Mucosa of rectum (tissue), 2 donors: ENCODE results near the gene OR51G2.

Experiments
- H3K27ac ChIP-seq, 2 donors: one replicate each; pipeline ENCODE4 v1.7.0; 2013; ENCODE audit warnings: inconsistent platforms in 2 of 2, low read depth in 2 of 2, low read length in 2 of 2
- H3K27me3 ChIP-seq, 2 donors: one replicate each; pipeline ENCODE4 v1.7.0; 2013; ENCODE audit warnings: low read length in 2 of 2; ENCODE audit not compliant: control insufficient read depth in 2 of 2, insufficient read depth in 2 of 2
- H3K36me3 ChIP-seq, 2 donors: one replicate each; pipeline ENCODE4 v1.7.0; 2013; ENCODE audit warnings: low read length in 2 of 2; ENCODE audit not compliant: control insufficient read depth in 2 of 2, insufficient read depth in 2 of 2
- H3K4me1 ChIP-seq, 2 donors: one replicate each; pipeline ENCODE4 v1.7.0; 2013; ENCODE audit warnings: low read length in 2 of 2, mild to moderate bottlenecking in 1 of 2; ENCODE audit not compliant: control insufficient read depth in 2 of 2, insufficient read depth in 2 of 2
- H3K4me3 ChIP-seq, 2 donors: one replicate each; pipeline ENCODE4 v1.7.0; 2013; ENCODE audit warnings: low read length in 2 of 2
- H3K9ac ChIP-seq, 2 donors: one replicate each; pipeline ENCODE4 v1.7.0; 2013; ENCODE audit warnings: low read length in 2 of 2, low read depth in 1 of 2, mild to moderate bottlenecking in 1 of 2
- H3K9me3 ChIP-seq, 2 donors: one replicate each; pipeline ENCODE4 v1.7.0; 2013; ENCODE audit warnings: low read length in 2 of 2; ENCODE audit not compliant: control insufficient read depth in 2 of 2
- donor health status: healthy.
- donor health status: Normal muscosa, but diverticular disease.

OR51G2 gene

DNA sequence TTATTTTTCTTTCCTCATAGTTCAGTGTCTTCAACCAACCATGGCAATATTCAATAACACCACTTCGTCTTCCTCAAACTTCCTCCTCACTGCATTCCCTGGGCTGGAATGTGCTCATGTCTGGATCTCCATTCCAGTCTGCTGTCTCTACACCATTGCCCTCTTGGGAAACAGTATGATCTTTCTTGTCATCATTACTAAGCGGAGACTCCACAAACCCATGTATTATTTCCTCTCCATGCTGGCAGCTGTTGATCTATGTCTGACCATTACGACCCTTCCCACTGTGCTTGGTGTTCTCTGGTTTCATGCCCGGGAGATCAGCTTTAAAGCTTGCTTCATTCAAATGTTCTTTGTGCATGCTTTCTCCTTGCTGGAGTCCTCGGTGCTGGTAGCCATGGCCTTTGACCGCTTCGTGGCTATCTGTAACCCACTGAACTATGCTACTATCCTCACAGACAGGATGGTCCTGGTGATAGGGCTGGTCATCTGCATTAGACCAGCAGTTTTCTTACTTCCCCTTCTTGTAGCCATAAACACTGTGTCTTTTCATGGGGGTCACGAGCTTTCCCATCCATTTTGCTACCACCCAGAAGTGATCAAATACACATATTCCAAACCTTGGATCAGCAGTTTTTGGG is 37.2 kb downstream of the OR51G2 start, which contains the start of gene OR51T1:
OR51T1 (plus strand) TSS at position 41 of the 641 bp plus-strand sequence; CDS start at position 41, 0 bp downstream.
- no peaks in the 10 kb centered on the region for H3K9me3 ChIP-seq
- no peak within 1 kb of the TSS for H3K4me3 ChIP-seq
- no peak within 1 kb of the TSS for H3K9ac ChIP-seq
- H3K4me1 ChIP-seq = no peaks in the 10 kb centered on the region
- H3K27me3 ChIP-seq = no peaks in the 10 kb centered on the region
- no peaks in the 10 kb centered on the region for H3K36me3 ChIP-seq
- no peak within 1 kb of the TSS for H3K27ac ChIP-seq

DNA sequence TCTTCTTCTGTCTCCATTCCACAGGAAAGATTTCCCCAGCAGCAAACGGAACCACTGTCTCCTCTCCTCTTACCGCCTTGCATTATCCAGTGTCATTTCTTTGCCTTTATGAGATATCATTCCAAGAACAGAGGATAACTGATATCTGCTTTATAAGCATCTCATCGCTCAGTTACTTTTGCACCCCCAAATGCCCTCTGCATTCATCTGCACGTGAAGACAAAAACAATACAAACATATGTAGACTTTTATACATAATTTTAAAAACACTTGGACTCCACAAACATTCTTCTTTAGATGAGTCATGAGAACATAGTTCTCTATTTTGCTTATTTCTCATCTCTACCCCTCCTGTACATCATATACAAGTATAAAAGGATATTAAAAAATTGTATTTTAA is 38.0 kb downstream of the OR51G2 start:
- Histone ChIP-seq H3K9ac (no peak overlapping the region), H3K27ac (no peak overlapping the region), H3K27me3 (no peaks in the 10 kb centered on the region), H3K4me3 (no peak overlapping the region), H3K9me3 (no peaks in the 10 kb centered on the region), H3K36me3 (no peaks in the 10 kb centered on the region), H3K4me1 (no peaks in the 10 kb centered on the region)

DNA sequence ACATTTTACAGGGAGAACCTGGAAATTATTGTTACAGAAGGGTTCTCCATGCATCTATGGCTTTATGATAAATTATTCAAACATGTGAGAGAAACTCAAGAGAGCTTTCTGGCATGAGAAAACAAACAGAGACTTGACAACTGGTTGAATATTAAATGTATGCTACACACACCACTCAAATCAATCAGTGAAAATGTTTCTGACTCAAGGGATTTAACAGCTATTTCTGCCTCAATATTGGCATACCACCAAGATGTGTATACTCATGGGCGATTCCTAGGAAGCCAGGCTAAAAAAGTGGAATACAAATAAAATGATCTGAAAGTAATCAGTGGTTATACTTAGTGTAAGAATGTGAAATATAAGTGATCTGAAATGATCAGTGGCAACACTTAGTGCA is 53.3 kb downstream of the OR51G2 start:
- H3K4me3 ChIP-seq = no peak overlapping the region
- no peak overlapping the region for H3K27ac ChIP-seq
- H3K9me3 ChIP-seq = no peaks in the 10 kb centered on the region
- H3K4me1 ChIP-seq = no peaks in the 10 kb centered on the region
- no peaks in the 10 kb centered on the region for H3K27me3 ChIP-seq
- no peak overlapping the region for H3K9ac ChIP-seq
- H3K36me3 ChIP-seq = no peaks in the 10 kb centered on the region

DNA sequence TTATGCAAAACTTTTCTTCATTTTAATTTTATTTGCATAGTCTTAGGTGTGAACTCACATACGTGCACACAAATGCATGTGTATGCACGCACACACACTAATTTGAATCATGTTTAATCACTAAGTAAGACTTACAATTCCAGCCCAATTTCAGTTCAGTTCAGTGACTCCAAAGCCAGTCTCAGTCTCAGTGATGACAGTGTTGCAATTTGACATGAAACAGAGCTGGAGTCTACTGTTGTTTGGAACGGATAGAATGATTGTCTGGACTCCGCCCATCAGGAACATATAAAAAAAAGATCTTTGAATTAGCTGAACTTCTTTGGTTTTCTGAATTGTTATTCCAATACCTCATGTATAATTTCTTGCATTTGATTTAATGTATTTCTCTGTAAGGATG is 55.3 kb downstream of the OR51G2 start:
- no peaks in the 10 kb centered on the region for H3K27me3 ChIP-seq
- H3K9ac ChIP-seq = no peak overlapping the region
- H3K4me3 ChIP-seq = no peak overlapping the region
- H3K4me1 ChIP-seq = no peaks in the 10 kb centered on the region
- H3K27ac ChIP-seq = no peak overlapping the region
- H3K9me3 ChIP-seq = no peaks in the 10 kb centered on the region
- no peaks in the 10 kb centered on the region for H3K36me3 ChIP-seq
